ENCODE measurements around the gene ZMAT5.
A peak's percentile ranks its signal among the peaks of the same experiment; 100 is the strongest.

The ZMAT5 gene, protein sequence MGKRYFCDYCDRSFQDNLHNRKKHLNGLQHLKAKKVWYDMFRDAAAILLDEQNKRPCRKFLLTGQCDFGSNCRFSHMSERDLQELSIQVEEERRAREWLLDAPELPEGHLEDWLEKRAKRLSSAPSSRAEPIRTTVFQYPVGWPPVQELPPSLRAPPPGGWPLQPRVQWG

DNA sequence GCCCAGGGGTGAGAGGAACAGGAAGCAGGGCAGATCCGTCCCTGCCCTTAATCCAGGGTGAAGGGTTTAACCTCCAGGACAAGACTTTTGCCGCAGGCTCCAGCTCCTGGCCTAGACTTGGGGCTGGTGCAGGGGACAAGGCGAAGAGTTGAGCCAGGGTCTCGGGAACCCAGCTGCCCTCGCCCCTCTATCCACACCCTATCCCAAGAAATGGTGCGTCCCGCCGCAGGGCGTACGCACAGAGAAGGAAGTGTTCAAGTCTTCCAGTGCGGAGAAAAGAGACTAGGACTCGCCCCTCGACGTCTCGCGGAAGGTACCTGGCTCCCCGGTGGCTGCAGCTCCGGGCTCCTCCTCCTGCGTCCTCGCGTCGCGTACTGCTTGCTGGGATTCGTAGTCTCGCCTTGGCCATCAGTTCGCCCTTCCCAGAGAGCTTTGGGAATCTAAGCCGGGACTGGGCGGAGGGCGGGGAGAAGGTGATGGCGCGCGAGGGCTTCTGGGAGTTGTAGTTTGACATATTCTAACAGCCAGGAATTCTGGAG, at the start of gene ZMAT5:
ZMAT5 (minus strand) TSS at position 376 of the 539 bp plus-strand sequence. CDS start 18,463 bp downstream, outside the sequence.
- DNase-seq (ENCODE audit: low read depth): peak; percentile 72

DNA sequence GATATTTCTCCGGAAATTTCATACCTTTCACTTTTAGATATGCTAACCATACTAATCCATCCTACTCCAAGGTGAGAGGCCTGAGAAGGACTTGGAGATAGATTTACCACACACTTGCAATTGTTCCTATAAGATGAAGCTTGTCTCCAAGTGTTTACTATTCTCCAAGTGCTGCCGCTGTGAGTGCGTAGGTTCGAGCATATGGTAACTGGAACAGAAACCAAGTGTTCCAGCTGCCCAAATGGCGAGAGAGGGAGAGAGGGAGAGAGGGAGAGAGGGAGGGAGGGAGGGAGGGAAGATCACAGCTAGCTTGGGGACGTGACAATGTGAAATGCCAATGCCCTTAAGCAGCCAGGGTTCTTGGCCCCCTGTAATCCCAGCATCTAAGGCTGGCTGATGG, 49.7 kb upstream of the ZMAT5 start:
- DNase-seq (ENCODE audit: low read depth): no peak

DNA sequence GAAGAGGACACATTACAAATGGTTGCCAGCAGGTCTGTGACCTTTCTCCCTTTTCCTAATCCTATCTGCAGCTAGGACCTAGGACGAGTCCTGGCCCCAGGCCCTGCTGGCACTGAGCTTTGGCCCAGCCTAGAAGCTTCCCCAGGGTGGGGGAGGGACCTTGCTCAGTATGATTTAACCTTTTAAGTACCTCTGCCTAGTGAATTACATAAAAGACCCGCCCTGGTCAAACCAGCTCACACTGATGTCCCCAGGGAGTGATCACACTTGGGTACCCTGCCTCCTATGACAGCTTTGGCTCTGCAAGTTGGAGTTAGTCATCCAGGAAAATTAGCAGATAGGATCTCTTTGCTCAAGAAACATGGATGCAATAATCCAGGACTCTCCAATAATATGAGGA, 49.3 kb upstream of the ZMAT5 start:
- DNase-seq (ENCODE audit: low read depth): no peak

DNA sequence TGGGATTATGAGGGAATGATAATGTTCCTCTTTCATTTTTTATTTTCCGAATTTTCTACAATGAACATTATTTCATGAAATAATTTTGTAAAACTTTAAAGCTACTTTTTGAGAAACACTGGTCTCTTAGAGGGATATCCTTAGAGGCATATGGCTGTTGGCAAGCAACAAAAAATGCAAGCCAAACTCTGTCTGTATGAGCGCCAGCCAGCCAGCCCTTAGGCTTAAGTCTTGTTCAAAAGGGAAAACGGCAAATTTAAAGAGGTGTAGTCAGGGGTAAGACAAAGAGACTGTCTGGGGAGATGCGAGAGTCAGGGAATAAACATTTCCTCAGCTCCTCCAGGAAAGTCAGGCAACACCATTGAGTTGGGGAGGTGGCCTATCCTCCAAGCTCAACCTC, 48.8 kb upstream of the ZMAT5 start:
- DNase-seq (ENCODE audit: low read depth): no peak

DNA sequence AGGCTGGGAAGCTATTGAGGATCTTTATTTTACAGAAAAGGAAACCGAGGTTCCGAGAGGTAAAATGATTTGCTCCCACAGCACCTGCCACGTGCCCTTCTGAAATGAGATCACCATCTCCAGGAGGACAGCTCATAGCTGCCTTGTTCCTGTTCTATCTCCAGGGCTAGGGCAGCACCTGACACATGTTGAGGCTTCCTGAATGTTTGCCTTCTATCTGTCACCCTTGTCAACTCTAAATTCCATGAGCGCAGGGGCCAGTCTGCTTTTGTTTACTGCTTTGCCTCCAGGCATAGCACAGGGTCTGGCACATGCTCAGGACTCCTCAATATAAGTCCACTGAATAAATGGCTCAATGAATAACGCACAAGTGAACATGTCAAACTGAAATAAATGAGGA, 47.2 kb upstream of the ZMAT5 start:
- no peak for DNase-seq (ENCODE audit: low read depth)

DNA sequence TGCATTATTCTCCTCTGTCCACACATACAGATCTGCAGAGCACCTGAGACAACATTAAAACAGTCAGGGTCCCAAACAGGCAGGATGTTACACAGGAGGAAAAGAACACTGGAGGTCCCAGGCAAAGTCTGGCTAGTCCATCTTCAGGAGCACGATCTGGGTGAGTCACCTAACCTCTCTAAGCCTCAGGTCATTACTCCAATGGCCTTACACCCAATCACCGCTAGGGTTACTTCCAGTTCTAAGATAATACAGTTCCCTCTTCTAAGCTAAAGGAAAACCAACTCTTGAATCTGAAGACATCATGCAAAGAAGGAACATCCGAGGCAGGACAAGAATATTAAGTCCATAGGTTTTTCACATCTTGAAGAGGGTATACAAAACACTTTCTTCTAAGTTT, 46.8 kb upstream of the ZMAT5 start:
- no peak for DNase-seq (ENCODE audit: low read depth)

DNA sequence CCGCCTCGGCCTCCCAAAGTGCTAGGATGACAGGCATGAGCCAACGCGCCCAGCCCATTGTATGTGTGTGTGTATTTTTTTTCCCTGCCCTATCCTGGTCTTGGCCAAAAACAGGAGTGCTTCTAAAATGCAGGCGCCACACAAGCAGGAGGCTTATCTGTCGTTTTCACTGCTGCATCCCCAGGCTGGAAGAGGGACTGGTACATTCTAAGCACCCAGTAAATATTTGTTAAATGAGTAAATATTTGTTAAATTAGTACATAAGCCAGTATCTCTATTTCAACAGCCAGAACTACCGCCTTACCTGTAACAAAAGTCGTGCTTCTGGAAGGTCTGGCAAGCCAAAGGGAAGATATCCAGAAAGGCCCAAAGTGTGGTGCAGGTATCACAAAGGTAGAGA, 46.3 kb upstream of the ZMAT5 start:
- no peak for DNase-seq (ENCODE audit: low read depth)

DNA sequence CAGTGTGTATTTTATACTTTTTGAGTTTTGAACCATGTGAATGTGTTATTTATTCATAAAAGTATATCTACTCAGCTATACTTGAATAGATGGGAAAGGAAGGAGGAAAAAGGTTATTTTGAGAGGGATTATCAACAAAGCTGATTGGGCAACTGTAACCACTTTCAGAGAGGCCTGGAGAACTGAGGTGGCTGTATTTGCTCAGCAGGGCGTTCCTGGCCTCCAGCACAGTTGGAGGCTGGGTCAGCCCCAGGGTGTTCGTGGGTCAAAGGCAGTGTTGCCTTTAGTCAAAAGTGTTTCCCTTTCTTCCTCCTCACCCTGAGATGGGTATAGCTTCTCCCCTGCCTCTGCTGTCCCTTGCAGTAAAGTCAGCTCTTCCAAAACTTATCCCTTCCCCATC, 44.6 kb upstream of the ZMAT5 start:
- no peak for DNase-seq (ENCODE audit: low read depth)

DNA sequence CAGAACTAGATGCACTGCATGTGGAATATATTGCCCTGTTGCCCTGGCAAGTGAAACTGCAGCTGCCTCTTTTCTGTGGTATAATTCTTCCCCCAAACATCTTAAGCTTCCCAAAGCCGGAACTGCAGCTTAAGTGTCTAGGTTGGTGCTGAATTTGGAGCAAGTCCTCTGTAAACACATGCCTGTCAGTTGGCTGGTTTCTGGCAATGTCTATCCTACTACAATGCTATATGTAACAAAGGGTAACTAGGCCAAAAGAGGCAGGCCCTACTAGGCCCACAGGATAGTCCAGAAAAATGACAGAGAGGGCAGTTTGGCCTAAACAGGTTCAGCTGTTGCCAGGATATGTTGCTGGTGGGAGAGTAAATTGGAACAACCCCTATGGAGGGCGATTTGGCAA, 43.4 kb upstream of the ZMAT5 start:
- DNase-seq (ENCODE audit: low read depth): no peak

DNA sequence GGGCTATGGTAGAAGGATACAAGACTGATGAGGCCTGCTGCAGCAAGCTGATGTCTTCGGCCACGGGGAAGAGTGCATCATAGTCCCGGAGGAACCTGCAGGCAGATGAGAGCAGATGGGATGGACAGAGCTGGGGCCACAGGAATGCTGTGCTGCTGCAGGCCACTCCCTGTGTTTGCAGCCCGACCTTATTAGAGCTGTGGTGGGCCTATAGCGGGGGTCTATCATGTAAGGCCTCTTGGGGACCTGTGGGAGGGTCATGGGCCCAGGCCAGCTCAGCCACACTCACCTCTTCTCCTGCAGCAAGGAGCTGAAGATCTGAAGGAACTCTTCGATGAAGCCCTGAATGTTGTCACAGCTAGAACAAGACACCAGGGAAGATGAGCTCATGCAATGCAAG, 39.4 kb upstream of the ZMAT5 start:
- DNase-seq (ENCODE audit: low read depth): no peak

DNA sequence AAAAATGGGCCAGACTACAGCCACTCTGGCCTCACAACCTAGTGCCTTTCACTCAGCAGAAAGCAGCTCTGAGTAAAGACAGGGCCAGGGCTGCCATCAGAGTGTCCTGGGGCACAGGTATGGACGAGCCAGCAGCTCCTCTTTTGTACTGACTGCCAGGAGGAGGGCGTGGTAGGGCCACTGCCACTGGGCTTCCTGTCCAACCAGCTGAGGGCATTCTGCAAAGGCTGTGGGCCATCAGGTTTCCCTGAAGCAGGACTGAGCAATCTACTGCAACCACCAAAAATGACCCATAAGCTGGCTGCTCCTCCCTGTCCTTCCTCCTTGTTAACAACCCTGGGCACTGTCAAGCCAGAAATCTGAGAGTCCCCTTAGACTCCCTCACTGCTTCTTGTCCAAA, 38.2 kb upstream of the ZMAT5 start:
- no peak for DNase-seq (ENCODE audit: low read depth)

DNA sequence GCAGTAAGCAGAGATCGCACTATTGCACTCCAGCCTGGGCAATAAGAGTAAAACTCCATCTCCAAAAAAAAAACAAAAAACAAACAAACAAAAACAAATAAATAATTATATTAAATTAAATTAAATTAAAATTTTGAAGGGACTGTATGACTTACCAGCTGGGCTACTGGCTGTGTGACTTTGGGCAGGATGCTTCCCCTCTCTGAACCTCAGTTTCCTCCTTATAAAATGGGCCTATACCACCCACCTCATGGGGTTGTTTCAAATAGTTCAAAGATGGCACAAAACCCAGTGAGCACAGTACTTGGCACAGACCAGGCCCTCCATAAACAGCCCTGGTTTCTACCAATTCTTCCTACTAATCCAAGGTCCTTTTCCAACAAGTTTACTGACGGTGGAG, 36.4 kb upstream of the ZMAT5 start:
- DNase-seq (ENCODE audit: low read depth): no peak

DNA sequence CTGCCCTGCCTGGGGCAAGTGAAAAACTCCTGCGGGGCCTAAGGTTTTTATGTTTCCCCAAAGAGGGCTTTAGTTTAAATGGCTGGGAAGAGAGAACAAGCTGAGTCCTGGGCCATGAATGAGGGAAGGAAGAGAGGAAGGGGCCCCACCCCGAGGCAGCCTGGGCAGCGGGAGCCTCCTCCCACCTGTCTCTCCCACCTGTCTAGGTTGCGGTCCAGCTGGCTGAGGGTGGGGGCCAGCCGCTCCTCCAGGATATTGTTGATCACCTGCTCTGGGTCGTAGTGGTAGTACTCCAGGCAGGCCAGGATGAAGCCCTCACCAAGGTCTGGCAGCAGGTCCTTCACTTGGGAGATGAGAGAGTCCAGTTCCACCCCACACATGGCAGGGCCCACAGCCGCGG, 35.0 kb upstream of the ZMAT5 start:
- DNase-seq (ENCODE audit: low read depth): no peak

DNA sequence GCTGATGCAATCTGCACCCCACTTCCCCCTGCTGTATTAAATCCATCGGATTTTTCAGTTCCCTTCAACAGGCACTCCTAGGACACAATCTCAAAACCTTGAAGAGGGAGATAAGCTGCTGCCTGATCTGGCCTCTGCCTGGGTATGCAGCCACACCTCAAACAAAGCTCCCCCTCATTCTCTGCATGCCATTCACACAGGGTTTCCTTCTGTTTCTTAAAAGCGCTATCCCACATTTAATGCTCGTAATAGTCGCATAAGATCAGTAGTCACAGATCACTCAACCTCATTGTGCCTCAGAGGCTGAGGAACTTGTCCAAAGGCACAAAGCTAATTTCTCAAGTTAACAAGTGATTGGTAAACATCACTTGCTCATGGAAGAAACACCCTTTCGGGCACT, 34.3 kb upstream of the ZMAT5 start:
- no peak for DNase-seq (ENCODE audit: low read depth)

DNA sequence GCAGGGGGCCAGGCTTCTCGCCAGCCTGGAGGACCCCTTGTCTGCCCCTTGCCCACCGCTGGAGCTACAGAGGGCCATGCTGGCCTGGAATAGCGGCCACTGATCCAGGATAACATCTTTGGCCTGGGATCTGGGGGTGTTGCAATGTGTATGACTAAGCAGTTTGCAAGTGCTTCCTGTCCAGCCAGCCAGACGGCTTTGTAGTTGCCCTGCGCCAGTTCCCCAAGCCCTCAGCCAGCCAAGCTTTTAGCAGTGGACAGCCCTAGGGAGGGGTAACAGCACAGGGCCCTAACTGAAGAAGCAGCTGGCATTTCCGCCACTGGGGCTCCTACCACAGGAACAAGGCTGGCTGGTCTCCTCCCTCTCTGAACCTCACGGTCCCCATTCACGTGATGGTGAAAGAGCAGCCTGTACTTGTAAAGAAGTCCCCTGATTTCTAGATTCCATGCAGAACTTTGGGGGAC, 32.4 kb upstream of the ZMAT5 start:
- no peak for DNase-seq (ENCODE audit: low read depth)

DNA sequence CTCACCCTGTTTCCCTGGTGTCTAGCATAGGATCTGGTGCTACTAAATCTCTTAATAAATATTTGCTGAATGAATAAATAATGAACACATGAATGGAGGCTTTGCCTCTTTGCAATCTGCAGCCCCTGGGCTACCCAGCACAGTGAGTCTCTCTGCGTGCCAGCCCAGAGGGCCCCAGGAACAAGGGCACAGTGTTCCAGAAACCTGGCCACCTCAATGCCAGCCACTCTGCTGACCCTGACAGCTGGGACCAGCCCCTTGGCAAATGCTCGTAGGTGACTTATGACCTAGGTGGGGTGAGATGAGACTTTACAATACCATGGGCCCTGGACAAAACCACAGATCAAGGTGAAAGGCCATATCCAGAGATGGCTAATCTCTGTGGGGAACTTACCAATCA, 32.0 kb upstream of the ZMAT5 start:
- DNase-seq (ENCODE audit: low read depth): no peak

DNA sequence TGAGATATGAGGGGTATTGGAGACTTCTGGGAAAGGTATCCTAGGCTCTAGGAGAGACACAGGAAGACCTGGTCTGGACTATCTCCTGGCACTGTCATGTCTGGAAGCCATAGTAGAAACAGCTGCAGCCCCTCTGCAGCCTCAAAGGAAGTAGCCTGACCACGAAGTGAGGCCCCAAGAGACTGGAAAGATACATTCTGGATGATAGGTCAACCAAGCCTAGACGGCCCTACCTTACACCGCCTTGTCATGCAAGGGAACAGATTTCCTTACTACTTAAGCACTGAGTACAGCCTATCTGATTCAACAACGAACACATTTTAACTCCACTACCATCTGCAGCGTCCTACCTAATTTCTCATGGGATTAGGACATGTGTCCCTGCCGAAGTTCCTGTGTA, 31.5 kb upstream of the ZMAT5 start:
- no peak for DNase-seq (ENCODE audit: low read depth)

DNA sequence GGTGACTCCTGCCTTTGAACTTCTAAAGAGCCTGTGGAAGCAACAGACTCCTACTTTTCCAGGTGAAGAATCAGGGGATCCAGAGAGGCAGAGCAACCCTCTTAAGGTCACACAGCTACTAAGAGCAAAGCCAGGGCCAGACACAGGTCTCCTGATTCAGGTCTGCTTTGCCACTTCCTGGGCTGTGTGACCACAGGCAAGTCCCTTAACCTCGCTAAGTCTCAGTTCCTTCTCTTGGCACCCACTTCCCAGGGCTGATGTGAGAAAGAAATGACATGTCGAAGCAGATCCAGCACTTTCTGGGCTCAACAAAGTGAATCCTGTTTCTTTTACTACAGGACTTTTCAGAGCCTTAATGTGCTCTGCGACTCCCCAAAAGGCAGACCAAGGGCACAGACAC, 30.5 kb upstream of the ZMAT5 start:
- no peak for DNase-seq (ENCODE audit: low read depth)

DNA sequence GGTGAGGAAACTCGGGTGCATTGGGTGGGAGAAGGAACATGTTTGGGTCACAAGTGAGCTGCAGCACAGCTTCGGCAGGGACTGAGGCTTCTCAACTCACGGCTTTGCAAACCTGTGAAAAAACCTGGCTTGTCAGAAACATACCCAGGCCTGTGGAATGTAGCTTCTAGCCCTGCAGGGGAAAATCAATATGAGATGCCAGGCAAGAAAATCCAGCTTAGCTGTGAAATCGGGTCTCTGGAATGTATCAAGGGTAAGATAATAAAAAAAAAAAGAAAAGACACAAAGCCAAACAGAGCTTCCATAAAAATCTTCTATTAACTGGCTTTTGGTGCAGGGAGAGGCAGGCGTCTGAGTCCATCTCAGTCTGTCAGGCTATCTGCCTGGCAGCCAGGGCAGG, 28.9 kb upstream of the ZMAT5 start:
- DNase-seq (ENCODE audit: low read depth): no peak

DNA sequence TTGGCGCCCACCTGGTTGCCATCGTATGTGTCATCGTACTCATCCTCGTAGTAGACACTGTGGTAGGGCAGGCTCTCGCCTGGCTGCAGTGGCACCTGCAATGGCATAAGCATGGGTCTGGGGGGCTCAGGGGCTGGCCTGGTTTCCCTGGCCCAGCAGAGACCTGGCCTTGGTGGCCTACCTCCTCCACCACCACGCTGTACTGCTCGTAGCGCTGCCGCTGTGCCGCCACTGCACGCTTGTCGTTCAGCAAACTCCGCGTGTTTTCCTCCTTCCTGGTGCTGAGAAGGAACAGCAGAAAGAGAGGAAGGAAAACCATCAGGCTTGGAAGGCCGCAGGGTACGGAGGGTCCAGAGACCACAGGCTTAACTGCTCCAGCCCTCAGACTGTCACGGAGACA, 26.6 kb upstream of the ZMAT5 start:
- no peak for DNase-seq (ENCODE audit: low read depth)

DNA sequence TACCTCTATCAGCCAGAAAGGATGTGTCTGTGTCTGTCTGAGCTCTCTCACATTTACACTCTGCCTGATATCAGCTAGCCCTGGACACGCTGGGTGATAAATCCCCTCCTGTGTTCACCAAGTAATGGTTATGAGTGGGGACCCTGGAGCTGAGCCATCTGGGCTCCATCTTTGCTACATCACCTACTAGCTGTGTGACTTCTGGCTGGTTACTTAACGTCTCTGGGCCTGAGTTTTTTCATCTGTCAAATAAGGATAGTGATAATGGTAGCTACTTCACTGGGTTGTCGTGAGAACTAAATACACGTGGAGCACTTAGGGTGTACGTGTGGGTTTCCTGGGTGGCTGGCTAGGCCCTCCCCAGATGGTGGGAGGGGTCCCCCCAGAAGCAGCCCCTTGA, 23.3 kb upstream of the ZMAT5 start:
- DNase-seq (ENCODE audit: low read depth): no peak

DNA sequence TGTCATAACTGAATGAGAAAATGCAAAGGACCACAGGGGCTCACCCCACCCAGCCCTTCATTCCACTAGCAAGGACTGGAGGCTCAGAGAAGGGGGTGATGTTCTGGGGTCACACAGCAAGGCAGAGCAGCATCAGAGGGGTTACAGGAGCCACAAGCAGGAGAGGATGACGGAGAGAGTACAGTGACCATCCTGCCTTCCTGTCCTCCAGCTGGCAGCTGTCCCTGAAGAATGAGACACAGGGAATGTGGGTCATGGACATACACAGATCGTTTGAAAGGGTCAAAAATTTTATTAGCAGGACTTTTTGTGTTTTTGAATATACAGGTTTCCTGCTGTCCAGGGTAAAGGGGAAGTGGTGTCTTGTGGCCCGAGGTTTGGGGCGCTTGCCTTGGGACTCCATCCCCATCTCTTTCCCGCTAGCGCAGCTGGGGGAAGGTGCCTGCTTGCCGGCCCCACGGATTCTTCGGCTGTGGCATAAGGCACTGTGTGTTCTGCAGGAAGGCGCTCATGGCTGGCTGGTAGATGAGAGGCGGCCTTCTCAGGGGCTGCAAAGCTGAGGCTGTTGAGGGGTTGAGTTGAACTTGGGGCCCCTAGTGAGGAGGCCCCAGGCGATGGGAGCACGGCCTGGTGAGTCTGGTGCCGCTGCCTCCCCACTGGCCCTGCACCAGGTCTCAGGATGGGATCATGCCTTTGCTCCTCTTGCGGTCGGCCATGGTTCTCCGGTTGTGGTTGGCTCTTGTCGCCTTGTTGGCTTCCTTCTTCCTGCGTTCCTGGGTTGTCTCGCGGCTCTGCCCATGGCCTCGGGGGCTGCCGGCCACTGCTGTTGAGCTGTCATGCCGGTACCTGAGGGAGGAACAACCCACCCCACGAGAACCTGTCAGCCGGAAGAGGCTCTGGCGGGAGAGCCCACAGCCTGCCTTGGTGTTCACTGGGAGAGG, 21.8 kb upstream of the ZMAT5 start:
- DNase-seq (ENCODE audit: low read depth): no peak

DNA sequence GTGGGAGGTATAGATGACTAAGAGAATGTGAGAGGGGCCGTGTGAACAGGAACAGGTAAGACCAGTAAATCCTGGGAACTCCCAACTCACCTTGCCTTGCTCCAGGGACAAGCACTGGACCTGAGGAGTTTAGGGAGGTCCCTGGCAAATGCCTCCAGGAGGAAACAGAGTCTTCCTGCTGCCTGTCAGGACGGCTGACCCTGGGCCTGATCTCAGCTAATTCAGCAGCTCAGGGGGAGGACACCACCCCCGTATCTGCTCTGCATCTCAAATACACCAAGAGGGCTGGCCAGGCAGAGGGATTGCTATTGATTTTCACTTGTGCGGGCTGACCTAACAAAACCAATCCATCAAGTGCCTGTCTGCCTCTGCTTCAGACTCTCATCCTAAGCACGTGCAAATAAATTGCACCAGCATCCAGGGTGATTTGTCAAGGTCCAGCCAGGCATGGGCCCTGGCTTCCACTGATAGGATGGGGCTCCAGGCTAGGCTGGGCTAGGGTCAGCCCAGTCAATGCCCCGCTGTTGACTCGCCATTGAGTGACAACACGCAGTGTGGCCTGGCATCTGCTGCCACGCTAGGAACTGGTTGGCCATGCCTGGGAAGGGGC, 20.7 kb upstream of the ZMAT5 start:
- no peak for DNase-seq (ENCODE audit: low read depth)
